GM12878 (cell line): ENCODE results near the gene ZSWIM5. TPM values are rescaled to one million over a fixed set of nuclear protein-coding genes. Genes with fewer than 3 reads are reported as not detected.

ENCODE experiments used
- ATAC-seq: fragments of 200-7000 bp; cut with Tn5 transposase; 3 replicates; pipeline ENCODE4 v1.9.1; 2020; ENCODE audit warnings: mild to moderate bottlenecking, moderate library complexity
- BruUV-seq: library from RNA; stranded (reverse); fragments of 400-500 nt; replicated peaks from 2 replicates; lab custom pipeline; 2021; lab: Mats Ljungman, UMichigan
- CTCF ChIA-PET: fragments of 300-600 bp; sonication (Branson Sonifier 250); formaldehyde crosslinking; extraction: SDS; loops from one replicate; lab custom pipeline; 2021; ENCODE audit warnings: inconsistent platforms; lab: Yijun Ruan, JAX
- POLR2A ChIA-PET: fragments of 350-600 bp; formaldehyde crosslinking; extraction: SDS; loops from one replicate; lab custom pipeline; 2021; ENCODE audit warnings: inconsistent platforms; lab: Charles Lee
- RAD21 ChIA-PET: fragments of 300-600 bp; sonication (Branson Sonifier 250); formaldehyde crosslinking; loops from one replicate; lab custom pipeline; 2023; ENCODE audit warnings: antibody characterized with exemption; ENCODE audit not compliant: unreplicated experiment; lab: Charles Lee
- SMC1A ChIA-PET: fragments of 300-600 bp; sonication (Branson Sonifier 250); formaldehyde crosslinking; loops from one replicate; lab custom pipeline; 2023; ENCODE audit not compliant: unreplicated experiment, uncharacterized antibody; lab: Charles Lee
- DNase-seq: peaks from one replicate; pipeline ENCODE4 v3.0.0-alpha.2; 2011; ENCODE audit warnings: low read depth, low spot score
- FAIRE-seq: peaks from 3 replicates; lab custom pipeline; 2011; peaks lifted over from hg19 to GRCh38; lab: Jason Lieb, UNC
- H2AFZ ChIP-seq: 2 replicates; pipeline ENCODE4 v1.6.0; 2011; ENCODE audit warnings: low read depth, low read length, control low read depth; ENCODE audit not compliant: control insufficient read depth
- H3K27ac ChIP-seq: 2 replicates; pipeline ENCODE4 v1.5.1; 2011; ENCODE audit warnings: control low read depth; ENCODE audit not compliant: control insufficient read depth, insufficient read depth
- H3K27me3 ChIP-seq, 2 experiments: replicated peaks in 1 of 2; 2 replicates each; pipeline versions ENCODE4 v1.6.0 to v1.6.1; 2011; ENCODE audit warnings: low read length in 1 of 2; ENCODE audit not compliant: control insufficient read depth in 2 of 2, insufficient read depth in 2 of 2
- H3K36me3 ChIP-seq, 2 experiments: 2 replicates each; pipeline ENCODE4 v1.5.1; 2011; ENCODE audit warnings: low read length in 1 of 2; ENCODE audit not compliant: control insufficient read depth in 2 of 2, insufficient read depth in 2 of 2
- H3K4me1 ChIP-seq: 2 replicates; pipeline ENCODE4 v1.6.1; 2011; ENCODE audit warnings: mild to moderate bottlenecking, low read length, moderate library complexity, mixed read lengths; ENCODE audit not compliant: control insufficient read depth, insufficient read depth
- H3K4me2 ChIP-seq: 2 replicates; pipeline ENCODE4 v1.6.0; 2011; ENCODE audit warnings: control low read depth; ENCODE audit not compliant: control insufficient read depth, insufficient read depth
- H3K4me3 ChIP-seq: fragments of 200-600 bp; sonication (generic); 2 replicates; pipeline ENCODE4 v1.5.1; 2016
- H3K79me2 ChIP-seq: 2 replicates; pipeline ENCODE4 v1.6.0; 2011; ENCODE audit warnings: low read length; ENCODE audit not compliant: control insufficient read depth, insufficient read depth
- H3K9ac ChIP-seq: 2 replicates; pipeline ENCODE4 v1.8.0; 2011; ENCODE audit warnings: low read length, control low read depth, mixed read lengths; ENCODE audit not compliant: control insufficient read depth, insufficient read depth
- H3K9me3 ChIP-seq: replicated peaks from 3 replicates; pipeline ENCODE4 v1.5.1; 2011; ENCODE audit warnings: mild to moderate bottlenecking, low read length; ENCODE audit not compliant: control insufficient read depth, insufficient read depth
- H4K20me1 ChIP-seq: 2 replicates; pipeline ENCODE4 v1.6.0; 2011; ENCODE audit not compliant: control insufficient read depth, insufficient read depth
- BHLHE40 ChIP-seq, 2 experiments: fragments of 450-650 bp in 1 of 2; IDR thresholded peaks; 2 replicates each; pipeline ENCODE4 v1.6.1; 2011 to 2017; ENCODE audit warnings: low read depth in 2 of 2, borderline replicate concordance in 1 of 2, improper control_type of control experiment in 1 of 2, low read length in 1 of 2, mild to moderate bottlenecking in 1 of 2
- CBX3 ChIP-seq: fragments of 200-600 bp; sonication (generic); IDR thresholded peaks from 2 replicates; pipeline ENCODE4 v1.6.1; 2016; ENCODE audit warnings: low read depth, borderline replicate concordance
- CUX1 ChIP-seq: IDR thresholded peaks from 2 replicates; pipeline ENCODE4 v1.6.1; 2012; ENCODE audit warnings: improper control_type of control experiment, low read depth, low read length; ENCODE audit not compliant: insufficient replicate concordance
- EZH2 ChIP-seq: IDR thresholded peaks from 2 replicates; pipeline ENCODE4 v1.6.1; 2012; ENCODE audit warnings: low read depth, mild to moderate bottlenecking, control low read depth, inconsistent platforms, low read length, borderline replicate concordance; ENCODE audit not compliant: control insufficient read depth
- HCFC1 ChIP-seq: fragments of 150-350 bp; IDR thresholded peaks from 2 replicates; pipeline ENCODE4 v1.6.1; 2014; ENCODE audit warnings: low read length
- IRF4 ChIP-seq: IDR thresholded peaks from 2 replicates; pipeline ENCODE4 v1.6.1; 2011; ENCODE audit warnings: low read depth, low read length
- NFXL1 ChIP-seq: fragments of 450-650 bp; IDR thresholded peaks from 2 replicates; pipeline ENCODE4 v1.6.1; 2017; ENCODE audit warnings: antibody characterized with exemption, mild to moderate bottlenecking, borderline replicate concordance
- NR2C1 ChIP-seq: fragments of 450-650 bp; IDR thresholded peaks from 2 replicates; pipeline ENCODE4 v1.6.1; 2017; ENCODE audit warnings: antibody characterized with exemption, mild to moderate bottlenecking, moderate library complexity
- RAD51 ChIP-seq: fragments of 450-650 bp; IDR thresholded peaks from 2 replicates; pipeline ENCODE4 v1.6.1; 2016; ENCODE audit warnings: moderate library complexity, mild to moderate bottlenecking, inconsistent platforms
- RFX5 ChIP-seq: IDR thresholded peaks from 2 replicates; pipeline ENCODE4 v1.6.1; 2011; ENCODE audit warnings: low read depth, low read length, improper control_type of control experiment
- YBX1 ChIP-seq: fragments of 450-650 bp; IDR thresholded peaks from 2 replicates; pipeline ENCODE4 v1.6.1; 2016; ENCODE audit warnings: antibody characterized with exemption
- ZNF592 ChIP-seq: fragments of 450-650 bp; IDR thresholded peaks from 2 replicates; pipeline ENCODE4 v1.6.1; 2017; ENCODE audit warnings: mild to moderate bottlenecking, moderate library complexity
- WGBS: methylation state at CpG from one replicate; pipeline ENCODE4 v1.1.6; 2016; ENCODE audit warnings: low lambda C conversion rate; ENCODE audit not compliant: insufficient replicate concordance, insufficient coverage; ENCODE audit errors: missing lambda C conversion rate; 5-methylcytosine and 5-hydroxymethylcytosine counted together
- in situ Hi-C: fragments of 300-500 bp; cut with MboI; formaldehyde crosslinking; loops from 9 replicates; pipeline ENCODE4 v1.14.3; 2018; ENCODE audit warnings: mixed read lengths
- intact Hi-C: fragments of 100-400 bp; cut with micrococcal nuclease; formaldehyde crosslinking; loops from one replicate; pipeline ENCODE4 v1.14.2; 2022; ENCODE audit not compliant: unreplicated experiment
- polyA plus RNA-seq, 11 experiments: library from polyadenylated mRNA; depleted of rRNA in 4 of 11; unstranded in 6 of 11; stranded (reverse) in 5 of 11; fragments of >200 nt; fragmentation: Nextera tagmentation in 4 of 11; fragmentation: Illumina TruSeq in 1 of 11; extraction: Ambion mirVana in 4 of 11; extraction: Trizol in 1 of 11; gene quantifications; 1 replicate in 1 of 11; 2 replicates in 10 of 11; pipeline versions ENCODE4 v1.2.1 to v1.2.3, GENCODE V29; 2011 to 2016; ENCODE audit warnings: inconsistent platforms in 2 of 11, missing spikeins in 2 of 11, low read depth in 1 of 11
- total RNA-seq, 4 experiments: library from RNA; depleted of rRNA in 3 of 4; stranded (reverse); fragments of >200 nt in 3 of 4; fragmentation: Illumina TruSeq in 1 of 4; extraction: Trizol in 1 of 4; gene quantifications; 2 replicates each; pipeline versions ENCODE4 v1.2.1 to v1.2.3, GENCODE V29; 2013 to 2021

ZSWIM5 gene
- total and polyA plus RNA-seq, 10 of the 15 experiments (the other 5 are each of a cell fraction or from before 2014, with no cell fraction given) = 0.07 to 0.97 (median 0.34) TPM; not detected in 1

- TF ChIP-seq CUX1 (no peak), NR2C1 (no peak)
Measured at GRCh38 chr1:44994309-44994898, 212.0 kb downstream of the ZSWIM5 start (continued).

- FAIRE-seq (no peak), DNase-seq (no peak), ATAC-seq (no peak)
- ChIA-PET CTCF (interaction anchor here (0.6 to 3.9 kb wide), 3 partner anchors 12 to 29 kb away, joined by 3 to 18 read pairs (median 7); partner anchors contain the start of genes HECTD3 and UROD), SMC1A (interaction anchor here (1.5 kb wide), 1 partner anchor 22 kb away, joined by 7 read pairs; the partner anchor contains the start of gene HECTD3), RAD21 (interaction anchor here (0.6 to 1.0 kb wide), 2 partner anchors 196 to 852 kb away, joined by 3 read pairs; no protein-coding TSS in a partner anchor), POLR2A (interaction anchor here (0.6 to 1.0 kb wide), 6 partner anchors 21 to 611 kb away, joined by 3 to 6 read pairs (median 3); no protein-coding TSS in a partner anchor)
- no peaks in the 10 kb centered on the region for H3K36me3 ChIP-seq
- no peaks in the 10 kb centered on the region for H3K27me3 ChIP-seq
- peaks cover 15% of the 10 kb centered on the region for H3K79me2 ChIP-seq
- H3K27ac ChIP-seq = no peak overlapping the region
- no peaks in the 10 kb centered on the region for H4K20me1 ChIP-seq
- intact Hi-C loops (loop anchor here (10.0 kb wide), 1 partner anchor 154 kb away; no protein-coding TSS in a partner anchor), in situ Hi-C loops (no loop called here)
- WGBS = 83% methylated on average over 19 of the region's 24 CpGs
- H3K4me2 ChIP-seq = no peak overlapping the region
- H3K9ac ChIP-seq = no peak overlapping the region
- H2AFZ ChIP-seq = no peak overlapping the region
- no peaks in the 10 kb centered on the region for H3K9me3 ChIP-seq
- peaks cover 9% of the 10 kb centered on the region for H3K4me1 ChIP-seq
- BruUV-seq = no TSS peak
- no peak overlapping the region for H3K4me3 ChIP-seq
- TF ChIP-seq NFXL1 (no peak), BHLHE40 (IDR thresholded peaks at IDR 0.05; ENCODE audit: borderline replicate concordance in 1 of 2, low read depth in 2 of 2, low read length in 1 of 2) (no peak), IRF4 (no peak), YBX1 (no peak), RFX5 (no peak), EZH2 (no peak), RAD51 (no peak), HCFC1 (no peak), CBX3 (no peak), ZNF592 (no peak)
Measured at GRCh38 chr1:44988531-44989156, 217.8 kb downstream of the ZSWIM5 start.
